ENCODE measurements around the gene RAPGEF3.

Gene RAPGEF3, protein sequence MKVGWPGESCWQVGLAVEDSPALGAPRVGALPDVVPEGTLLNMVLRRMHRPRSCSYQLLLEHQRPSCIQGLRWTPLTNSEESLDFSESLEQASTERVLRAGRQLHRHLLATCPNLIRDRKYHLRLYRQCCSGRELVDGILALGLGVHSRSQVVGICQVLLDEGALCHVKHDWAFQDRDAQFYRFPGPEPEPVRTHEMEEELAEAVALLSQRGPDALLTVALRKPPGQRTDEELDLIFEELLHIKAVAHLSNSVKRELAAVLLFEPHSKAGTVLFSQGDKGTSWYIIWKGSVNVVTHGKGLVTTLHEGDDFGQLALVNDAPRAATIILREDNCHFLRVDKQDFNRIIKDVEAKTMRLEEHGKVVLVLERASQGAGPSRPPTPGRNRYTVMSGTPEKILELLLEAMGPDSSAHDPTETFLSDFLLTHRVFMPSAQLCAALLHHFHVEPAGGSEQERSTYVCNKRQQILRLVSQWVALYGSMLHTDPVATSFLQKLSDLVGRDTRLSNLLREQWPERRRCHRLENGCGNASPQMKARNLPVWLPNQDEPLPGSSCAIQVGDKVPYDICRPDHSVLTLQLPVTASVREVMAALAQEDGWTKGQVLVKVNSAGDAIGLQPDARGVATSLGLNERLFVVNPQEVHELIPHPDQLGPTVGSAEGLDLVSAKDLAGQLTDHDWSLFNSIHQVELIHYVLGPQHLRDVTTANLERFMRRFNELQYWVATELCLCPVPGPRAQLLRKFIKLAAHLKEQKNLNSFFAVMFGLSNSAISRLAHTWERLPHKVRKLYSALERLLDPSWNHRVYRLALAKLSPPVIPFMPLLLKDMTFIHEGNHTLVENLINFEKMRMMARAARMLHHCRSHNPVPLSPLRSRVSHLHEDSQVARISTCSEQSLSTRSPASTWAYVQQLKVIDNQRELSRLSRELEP

DNA sequence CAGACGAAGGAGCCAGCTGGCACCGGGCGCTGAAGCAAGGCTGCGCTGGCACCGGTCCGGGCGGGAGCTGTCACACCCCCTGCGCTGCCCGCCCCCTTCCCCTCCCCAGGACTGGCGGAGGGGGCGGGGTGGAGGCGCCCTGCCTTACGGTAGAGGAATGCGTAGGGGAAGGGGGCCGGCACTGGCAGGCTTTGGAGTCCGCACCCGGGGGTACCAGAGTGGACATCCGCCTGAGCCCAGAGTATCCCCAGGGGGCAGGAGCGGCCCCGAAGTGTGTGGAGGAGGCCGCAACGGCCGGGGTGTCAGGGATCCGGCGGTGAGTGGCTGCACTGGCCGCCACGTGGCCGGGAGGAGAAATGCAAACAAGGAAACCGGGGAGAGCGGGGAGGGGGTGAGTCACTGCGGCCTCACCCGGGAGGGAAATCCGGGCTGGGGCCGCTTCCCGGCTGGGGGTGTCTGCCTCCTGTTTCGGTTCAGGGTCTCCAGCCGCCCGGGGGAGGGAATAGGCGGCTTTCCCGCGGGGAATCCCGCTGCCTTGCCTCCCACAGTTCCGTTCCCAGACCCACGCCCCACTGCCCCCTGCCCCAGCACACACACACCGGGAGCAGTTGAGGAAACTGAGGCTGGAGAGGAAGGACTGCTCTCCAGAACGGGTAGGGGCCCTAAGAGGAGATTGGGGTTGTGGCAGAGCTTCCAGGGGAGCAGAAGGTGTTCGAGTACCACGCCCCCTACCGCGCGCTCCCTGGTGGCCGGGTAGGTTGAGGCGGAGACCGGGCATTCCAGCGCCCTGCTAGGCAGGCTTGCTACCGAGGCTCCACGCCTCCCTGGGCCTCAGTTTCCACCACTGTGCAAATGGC lies at the start of gene RAPGEF3:
TSS of gene RAPGEF3 (minus strand) at position 47 of the 857 bp plus-strand sequence. CDS start 324 bp downstream, outside the sequence.
- Histone ChIP-seq H3K9me3 (no peaks in the 10 kb centered on the region), H3K36me3 (replicated peaks) (no peaks in the 10 kb centered on the region), H3K27me3 (ENCODE audit: low read depth) (no peaks in the 10 kb centered on the region), H3K4me3 (peak within 1 kb of the TSS; percentile 41), H3K4me1 (no peaks in the 10 kb centered on the region)
- peak; percentile 60 to 85 for DNase-seq (ENCODE audit: low spot score in 2 of 2)
- in situ Hi-C loops (cut with MboI; ENCODE audit: low sequenced_read_pairs), result no loop called here

DNA sequence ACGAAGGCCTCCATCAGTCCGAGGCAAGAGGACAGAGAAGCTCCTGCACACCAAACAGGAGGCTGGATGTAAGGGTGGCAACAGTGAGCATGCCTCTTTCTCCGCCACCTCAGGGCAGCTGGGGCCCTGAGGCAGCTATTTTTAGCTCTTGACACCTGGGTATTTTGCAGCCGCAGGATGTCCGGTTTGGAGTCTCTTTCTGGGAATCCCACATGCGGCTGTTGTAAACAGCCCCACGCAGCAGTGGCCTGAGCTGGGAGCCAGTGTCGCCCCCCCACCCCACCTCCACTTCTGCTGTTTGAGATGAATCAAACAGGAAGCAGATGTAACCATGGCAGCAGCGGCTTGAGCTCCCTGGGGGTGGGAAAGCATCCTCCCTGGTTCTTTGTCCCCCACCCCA lies 49.4 kb upstream of the RAPGEF3 start:
- in situ Hi-C loops (cut with MboI; ENCODE audit: low sequenced_read_pairs), result no loop called here
- Histone ChIP-seq H3K27me3 (ENCODE audit: low read depth) (no peaks in the 10 kb centered on the region), H3K9me3 (no peaks in the 10 kb centered on the region), H3K36me3 (replicated peaks) (no peaks in the 10 kb centered on the region), H3K4me3 (no peak overlapping the region), H3K4me1 (peaks cover 6% of the 10 kb centered on the region)
- no peak for DNase-seq (ENCODE audit: low spot score in 2 of 2)

DNA sequence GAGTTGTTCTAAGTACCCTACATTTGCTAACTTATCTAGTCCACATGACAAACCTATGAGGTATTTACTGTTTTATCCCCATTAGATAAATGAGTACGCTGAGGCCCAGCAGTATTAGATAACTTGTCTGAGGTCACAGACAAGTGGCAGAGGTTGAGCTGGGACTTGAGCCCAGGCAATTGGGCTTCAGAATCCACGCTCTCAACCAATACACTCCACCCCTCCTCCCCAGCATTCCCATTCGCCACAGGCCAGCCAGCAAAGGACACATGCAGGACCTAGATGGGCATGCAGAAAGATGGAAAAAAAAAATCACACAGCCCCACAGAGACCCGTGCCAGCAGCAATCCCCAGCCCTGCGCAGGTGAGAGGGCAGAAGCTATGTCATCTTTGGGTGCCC lies 48.7 kb upstream of the RAPGEF3 start:
- H3K9me3 ChIP-seq, result no peaks in the 10 kb centered on the region
- peaks cover under 1% of the 10 kb centered on the region for H3K4me1 ChIP-seq
- H3K4me3 ChIP-seq, result no peak overlapping the region
- H3K27me3 ChIP-seq (ENCODE audit: low read depth), result no peaks in the 10 kb centered on the region
- DNase-seq (ENCODE audit: low spot score in 2 of 2), result no peak
- no peaks in the 10 kb centered on the region for H3K36me3 ChIP-seq (replicated peaks)
- in situ Hi-C loops (cut with MboI; ENCODE audit: low sequenced_read_pairs), result no loop called here

DNA sequence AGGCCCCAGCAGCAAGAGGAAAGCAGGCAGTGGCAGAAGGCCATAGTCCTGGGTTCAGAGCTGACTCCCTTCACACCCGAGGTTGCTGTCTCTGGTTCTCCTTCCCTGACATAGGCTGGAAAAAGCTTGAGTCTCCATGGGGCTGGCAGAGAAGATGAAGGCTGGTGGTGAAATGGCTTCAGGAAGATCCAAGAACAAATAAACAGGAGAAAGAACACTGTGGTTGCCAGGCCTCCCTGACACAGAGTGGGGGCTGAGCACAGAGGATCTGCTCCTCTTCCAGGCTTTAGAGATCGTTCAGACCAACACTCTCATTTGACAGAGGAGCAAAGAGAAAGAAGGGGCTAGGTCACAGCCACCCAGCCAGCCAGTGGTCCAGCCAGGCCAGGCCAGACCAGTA lies 46.7 kb upstream of the RAPGEF3 start:
- Histone ChIP-seq H3K4me1 (no peaks in the 10 kb centered on the region), H3K4me3 (no peak overlapping the region), H3K27me3 (ENCODE audit: low read depth) (no peaks in the 10 kb centered on the region), H3K36me3 (replicated peaks) (no peaks in the 10 kb centered on the region), H3K9me3 (no peaks in the 10 kb centered on the region)
- no peak for DNase-seq (ENCODE audit: low spot score in 2 of 2)
- in situ Hi-C loops (cut with MboI; ENCODE audit: low sequenced_read_pairs), result no loop called here

DNA sequence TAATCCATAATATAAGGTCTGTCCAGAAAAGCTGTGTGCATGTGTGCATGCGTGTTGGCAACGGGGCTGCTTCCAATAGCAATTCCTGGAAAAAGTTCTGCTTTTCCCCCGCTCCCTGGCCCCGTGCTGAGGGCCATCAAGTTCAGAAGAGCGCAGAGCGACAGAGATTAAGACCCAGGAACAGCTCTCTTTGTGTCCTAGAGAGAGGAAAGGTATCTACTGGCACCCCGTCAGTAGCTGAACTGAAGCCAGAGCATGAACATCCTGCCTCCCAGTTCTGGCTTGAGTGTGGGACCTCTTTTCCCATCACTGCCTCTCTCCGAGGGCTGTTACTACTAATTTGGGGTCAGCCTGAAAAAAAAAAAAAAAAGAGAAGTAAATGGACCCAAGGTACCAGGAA lies 45.5 kb upstream of the RAPGEF3 start:
- Histone ChIP-seq H3K4me3 (no peak overlapping the region), H3K36me3 (replicated peaks) (no peaks in the 10 kb centered on the region), H3K27me3 (ENCODE audit: low read depth) (no peaks in the 10 kb centered on the region), H3K9me3 (no peaks in the 10 kb centered on the region), H3K4me1 (no peaks in the 10 kb centered on the region)
- DNase-seq (ENCODE audit: low spot score in 2 of 2), result no peak
- in situ Hi-C loops (cut with MboI; ENCODE audit: low sequenced_read_pairs), result no loop called here

DNA sequence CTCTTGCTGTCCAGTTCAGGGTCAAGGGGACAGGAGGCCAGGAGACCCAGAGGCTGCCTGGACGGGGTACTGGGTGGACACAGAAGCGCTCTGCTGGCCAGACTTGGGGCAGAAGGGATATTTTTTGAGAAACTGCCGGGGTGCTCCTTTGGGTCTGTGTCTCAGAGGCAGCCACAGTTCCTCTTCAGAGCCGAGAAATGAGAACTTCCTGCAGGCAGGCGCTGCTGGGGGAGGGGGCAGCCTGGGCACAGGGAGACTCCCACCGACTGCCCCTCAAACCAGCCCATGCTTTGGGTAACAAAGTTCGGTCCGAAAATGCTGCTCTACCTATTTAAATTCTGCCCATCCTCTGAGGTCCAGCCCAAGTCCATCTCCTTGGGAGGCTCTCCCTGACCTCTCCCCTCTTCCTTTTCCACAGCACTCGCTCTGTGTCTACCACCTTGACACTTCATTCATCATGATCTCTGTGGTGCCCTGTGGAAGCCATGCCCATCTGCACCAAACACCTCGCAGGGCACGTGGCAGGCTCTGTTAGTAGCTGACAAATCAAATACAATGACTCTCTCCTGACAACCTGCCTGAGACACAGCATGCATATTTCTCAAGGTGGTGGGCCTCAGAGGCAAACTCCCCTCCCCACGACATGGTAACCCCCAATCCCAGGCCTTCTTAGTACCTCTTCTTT lies 44.7 kb upstream of the RAPGEF3 start:
- H3K4me1 ChIP-seq, result no peaks in the 10 kb centered on the region
- in situ Hi-C loops (cut with MboI; ENCODE audit: low sequenced_read_pairs), result no loop called here
- no peaks in the 10 kb centered on the region for H3K9me3 ChIP-seq
- H3K27me3 ChIP-seq (ENCODE audit: low read depth), result no peaks in the 10 kb centered on the region
- DNase-seq (ENCODE audit: low spot score in 2 of 2), result no peak
- H3K36me3 ChIP-seq (replicated peaks), result no peaks in the 10 kb centered on the region
- no peak overlapping the region for H3K4me3 ChIP-seq

DNA sequence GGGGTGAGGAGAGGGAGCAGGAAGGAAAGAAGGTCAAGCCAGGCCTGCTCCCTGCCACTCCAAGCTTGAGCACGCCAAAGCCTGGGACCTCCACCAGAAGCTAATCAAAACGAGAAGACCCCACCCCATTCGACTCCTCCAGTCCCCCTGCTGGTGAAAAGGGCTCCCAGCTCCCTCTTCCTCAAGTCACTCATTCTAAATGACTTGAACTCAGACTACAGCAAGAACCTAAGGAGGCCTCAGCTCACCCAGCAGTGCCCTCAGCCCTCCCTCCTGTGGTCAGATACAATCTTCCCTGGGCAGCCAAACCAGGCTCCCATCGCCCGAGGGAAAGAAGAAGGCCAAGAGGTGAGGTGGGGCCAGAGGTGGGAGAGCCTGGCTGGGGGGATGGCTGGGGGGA lies 43.6 kb upstream of the RAPGEF3 start:
- Histone ChIP-seq H3K36me3 (replicated peaks) (no peaks in the 10 kb centered on the region), H3K4me1 (no peaks in the 10 kb centered on the region), H3K27me3 (ENCODE audit: low read depth) (no peaks in the 10 kb centered on the region), H3K4me3 (no peak overlapping the region), H3K9me3 (no peaks in the 10 kb centered on the region)
- in situ Hi-C loops (cut with MboI; ENCODE audit: low sequenced_read_pairs), result no loop called here
- no peak for DNase-seq (ENCODE audit: low spot score in 2 of 2)

DNA sequence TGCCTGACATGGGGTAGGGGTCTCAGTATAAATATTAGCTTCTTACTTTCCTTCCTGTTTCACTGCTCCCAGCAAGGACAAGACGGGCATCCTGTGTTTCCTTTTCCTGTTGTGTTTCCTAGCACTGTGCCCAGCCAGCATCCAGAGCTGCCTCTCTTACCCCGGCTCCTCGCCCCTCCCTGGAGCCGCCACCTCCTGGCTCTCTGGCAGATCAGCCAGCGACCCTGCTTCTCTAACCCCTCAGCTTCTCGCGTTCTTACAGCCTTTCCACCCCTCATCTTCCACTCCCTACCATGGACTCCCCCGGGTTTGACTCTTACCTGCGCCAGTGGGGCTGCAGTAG lies 43.2 kb upstream of the RAPGEF3 start:
- Histone ChIP-seq H3K9me3 (no peaks in the 10 kb centered on the region), H3K36me3 (replicated peaks) (peaks cover under 1% of the 10 kb centered on the region; the same call in 1 of the 2 replicates), H3K4me3 (no peak overlapping the region), H3K4me1 (no peaks in the 10 kb centered on the region), H3K27me3 (ENCODE audit: low read depth) (no peaks in the 10 kb centered on the region)
- no peak for DNase-seq (ENCODE audit: low spot score in 2 of 2)
- in situ Hi-C loops (cut with MboI; ENCODE audit: low sequenced_read_pairs), result no loop called here

DNA sequence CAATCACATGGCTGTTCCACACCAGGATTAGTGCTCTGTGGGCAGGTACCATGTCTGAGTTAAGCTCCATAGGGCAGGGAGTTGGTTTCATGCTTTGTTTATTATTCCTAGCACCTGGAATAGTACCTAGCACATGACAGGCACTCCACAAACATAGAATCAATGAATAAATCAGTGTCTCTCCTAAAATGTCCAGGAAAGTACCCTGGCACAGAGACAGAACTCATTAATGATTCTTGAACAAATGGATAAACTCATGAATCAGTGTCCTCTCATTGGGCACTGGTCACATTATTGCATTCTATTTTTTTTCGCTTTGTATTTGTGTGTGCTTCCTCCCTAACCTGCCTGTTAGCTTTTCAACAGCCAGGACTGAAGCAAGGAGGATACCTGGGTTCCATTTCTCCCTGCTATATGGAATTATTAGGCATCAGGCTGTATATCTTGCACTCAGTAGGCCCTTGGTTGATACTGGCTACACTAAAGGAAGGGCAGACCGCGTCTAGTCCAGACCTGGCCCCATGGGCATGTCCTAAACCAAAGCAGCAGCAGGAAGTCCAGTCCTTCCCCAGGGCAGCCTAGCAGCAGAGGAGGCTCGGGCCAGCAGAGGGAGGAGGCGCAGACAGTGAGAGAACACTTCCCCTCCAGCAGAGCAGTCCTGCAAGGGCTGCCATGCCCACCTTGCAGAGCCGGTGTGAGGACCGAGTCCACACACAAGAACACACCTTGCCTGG lies 42.7 kb upstream of the RAPGEF3 start:
- peaks cover 5% of the 10 kb centered on the region for H3K36me3 ChIP-seq (replicated peaks)
- no peaks in the 10 kb centered on the region for H3K9me3 ChIP-seq
- H3K27me3 ChIP-seq (ENCODE audit: low read depth), result no peaks in the 10 kb centered on the region
- DNase-seq (ENCODE audit: low spot score in 2 of 2), result no peak
- H3K4me3 ChIP-seq, result no peak overlapping the region
- no peaks in the 10 kb centered on the region for H3K4me1 ChIP-seq
- in situ Hi-C loops (cut with MboI; ENCODE audit: low sequenced_read_pairs), result no loop called here

DNA sequence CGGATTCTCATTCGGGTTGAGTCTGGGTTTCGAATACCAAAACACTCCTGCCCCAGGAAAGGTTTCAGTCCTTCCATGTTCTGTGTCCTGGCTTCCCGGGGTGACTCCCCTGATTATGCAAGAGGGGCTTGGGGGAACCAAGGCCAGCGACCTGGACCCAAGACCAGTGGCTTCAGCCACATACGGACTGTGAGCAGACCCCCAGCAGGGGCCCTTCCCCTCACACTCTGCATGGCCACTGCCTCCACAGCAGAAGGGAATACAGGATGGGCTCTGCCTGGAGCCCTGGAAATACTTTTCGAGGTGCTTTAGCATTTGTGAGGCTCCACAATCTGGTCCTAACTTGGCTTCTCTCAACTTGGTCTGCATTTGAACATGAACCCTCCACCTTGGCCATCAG lies 41.9 kb upstream of the RAPGEF3 start:
- Histone ChIP-seq H3K36me3 (replicated peaks) (peaks cover 5% of the 10 kb centered on the region), H3K27me3 (ENCODE audit: low read depth) (no peaks in the 10 kb centered on the region), H3K4me3 (no peak overlapping the region), H3K4me1 (no peaks in the 10 kb centered on the region), H3K9me3 (no peaks in the 10 kb centered on the region)
- DNase-seq (ENCODE audit: low spot score in 2 of 2), result no peak
- in situ Hi-C loops (cut with MboI; ENCODE audit: low sequenced_read_pairs), result no loop called here

DNA sequence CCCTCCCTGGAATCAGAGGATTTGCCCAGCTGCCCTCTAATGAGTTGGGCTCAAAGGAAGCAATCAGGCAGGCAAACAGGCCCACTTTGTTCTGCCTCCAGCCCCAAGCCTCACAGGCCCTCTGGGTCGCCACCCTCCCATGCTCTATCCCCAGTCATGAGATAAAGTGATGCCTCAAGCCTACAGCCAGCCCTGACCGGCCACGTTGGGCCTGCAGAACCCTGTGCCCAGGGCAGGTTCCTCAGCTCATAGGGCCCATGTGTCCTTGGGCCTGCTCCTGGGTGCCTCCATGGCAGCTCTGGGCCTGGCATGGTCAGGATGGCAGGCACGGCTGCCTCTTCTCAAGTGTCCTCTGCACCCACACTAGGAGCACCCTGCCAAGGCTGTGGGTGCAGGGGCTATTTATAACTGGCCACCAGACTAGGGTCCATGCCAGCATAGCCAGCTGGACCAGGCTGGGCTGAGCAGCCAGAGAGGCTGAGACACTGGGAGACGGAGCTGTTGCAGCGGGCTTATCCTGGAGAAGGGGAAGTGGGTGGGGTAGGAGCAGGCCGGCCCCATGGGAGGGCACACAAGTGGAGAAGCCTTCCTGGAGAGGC lies 40.8 kb upstream of the RAPGEF3 start:
- no peaks in the 10 kb centered on the region for H3K4me1 ChIP-seq
- H3K9me3 ChIP-seq, result no peaks in the 10 kb centered on the region
- H3K36me3 ChIP-seq (replicated peaks), result peaks cover 8% of the 10 kb centered on the region
- H3K4me3 ChIP-seq, result no peak overlapping the region
- in situ Hi-C loops (cut with MboI; ENCODE audit: low sequenced_read_pairs), result no loop called here
- no peak for DNase-seq (ENCODE audit: low spot score in 2 of 2)
- no peaks in the 10 kb centered on the region for H3K27me3 ChIP-seq (ENCODE audit: low read depth)

DNA sequence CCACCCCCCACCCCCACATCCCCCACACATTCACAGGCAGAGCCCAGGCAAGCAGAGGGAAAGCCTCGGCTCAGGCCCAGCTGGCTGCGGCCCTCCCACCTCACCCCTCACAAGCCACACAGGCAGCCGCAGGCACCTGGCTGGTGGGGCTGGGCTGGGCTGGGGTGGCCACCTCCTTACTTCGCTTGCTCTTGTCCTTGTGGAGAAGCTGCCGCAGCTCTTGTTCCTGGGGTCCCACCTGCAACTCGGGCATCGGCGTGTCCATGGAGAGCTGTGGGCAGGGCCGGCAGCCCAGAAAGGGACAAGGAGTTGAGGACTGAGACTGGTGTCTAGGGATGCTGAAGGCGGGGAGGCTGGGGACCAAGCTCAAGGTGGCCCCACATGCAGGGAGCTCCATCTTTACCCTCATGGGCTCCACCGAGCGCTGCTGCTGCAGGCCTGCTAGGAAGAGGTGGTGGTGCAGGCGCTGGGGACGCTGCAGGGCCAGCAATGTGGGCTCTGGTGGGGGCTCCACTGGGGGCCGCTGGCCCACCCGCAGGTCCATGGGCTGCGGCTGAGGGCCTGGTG lies 39.8 kb upstream of the RAPGEF3 start:
- no peak overlapping the region for H3K4me3 ChIP-seq
- H3K9me3 ChIP-seq, result no peaks in the 10 kb centered on the region
- no peaks in the 10 kb centered on the region for H3K27me3 ChIP-seq (ENCODE audit: low read depth)
- in situ Hi-C loops (cut with MboI; ENCODE audit: low sequenced_read_pairs), result no loop called here
- peaks cover 11% of the 10 kb centered on the region for H3K36me3 ChIP-seq (replicated peaks)
- H3K4me1 ChIP-seq, result no peaks in the 10 kb centered on the region
- no peak for DNase-seq (ENCODE audit: low spot score in 2 of 2)

All from HAP-1 (cell line).